Progenitor cell of endocrine pancreas (in vitro differentiated cells): Measurements from ENCODE around the gene MPPED1. TPM values are rescaled to one million over a fixed set of nuclear protein-coding genes. Genes with fewer than 3 reads are reported as not detected.

ENCODE experiments used
- DNase-seq: peaks from one replicate; pipeline ENCODE4 v3.0.0; 2021; ENCODE audit warnings: low spot score; ENCODE audit not compliant: unreplicated experiment
- H3K27ac Mint-ChIP-seq: 2 replicates; pipeline ENCODE4 v1.8.0; 2021; ENCODE audit warnings: mild to moderate bottlenecking, moderate library complexity, mixed read lengths
- H3K27me3 Mint-ChIP-seq: 2 replicates; pipeline ENCODE4 v1.8.0; 2021; ENCODE audit warnings: mixed read lengths
- H3K36me3 Mint-ChIP-seq: 2 replicates; pipeline ENCODE4 v1.8.0; 2022; ENCODE audit warnings: mixed read lengths; ENCODE audit not compliant: insufficient read depth
- H3K4me1 Mint-ChIP-seq: 2 replicates; pipeline ENCODE4 v1.8.0; 2021; ENCODE audit warnings: low read depth, mixed read lengths
- H3K4me3 Mint-ChIP-seq: 2 replicates; pipeline ENCODE4 v1.8.0; 2021; ENCODE audit warnings: low read depth, mild to moderate bottlenecking, moderate library complexity, mixed read lengths
- H3K9me3 Mint-ChIP-seq: 2 replicates; pipeline ENCODE4 v1.8.0; 2021; ENCODE audit warnings: low read depth, mixed read lengths
- total RNA-seq: library from RNA; stranded (reverse); gene quantifications from 2 replicates; pipeline ENCODE4 v1.2.1, GENCODE V29; 2021
- TF ChIP-seq, protein P1 (sequence below): fragments of 200-600 bp; sonication (generic); IDR thresholded peaks from one replicate; pipeline ENCODE4 v1.5.0; 2021; ENCODE audit warnings: antibody characterized with exemption, mild to moderate bottlenecking; ENCODE audit not compliant: unreplicated experiment

Gene MPPED1
- total RNA-seq, 1 donor from 2014 or later: 0.96 TPM

DNA sequence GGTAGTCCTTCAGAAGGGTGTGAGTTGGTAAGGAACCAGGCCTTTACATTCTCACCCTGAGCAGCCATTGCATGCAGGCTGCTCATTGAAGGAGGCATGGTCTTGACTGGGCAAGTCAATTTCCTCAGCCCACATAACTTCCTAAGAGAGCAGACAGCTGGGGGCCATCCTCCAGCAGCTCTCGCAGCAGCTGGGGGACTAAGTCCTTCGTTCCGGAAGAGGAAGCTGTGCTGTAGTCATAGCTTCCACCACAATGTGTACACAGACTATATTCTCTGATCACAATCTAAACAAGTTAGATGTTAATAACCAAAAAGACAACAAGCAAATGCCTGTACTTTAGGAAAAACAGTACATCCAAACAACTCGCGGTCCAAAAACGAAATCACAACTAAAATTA, 30.1 kb upstream of the MPPED1 start:
- H3K27me3 Mint-ChIP-seq: peaks cover 25% of the 10 kb centered on the region
- no peak overlapping the region for H3K4me3 Mint-ChIP-seq
- no peak for DNase-seq
- TF ChIP-seq, protein P1, sequence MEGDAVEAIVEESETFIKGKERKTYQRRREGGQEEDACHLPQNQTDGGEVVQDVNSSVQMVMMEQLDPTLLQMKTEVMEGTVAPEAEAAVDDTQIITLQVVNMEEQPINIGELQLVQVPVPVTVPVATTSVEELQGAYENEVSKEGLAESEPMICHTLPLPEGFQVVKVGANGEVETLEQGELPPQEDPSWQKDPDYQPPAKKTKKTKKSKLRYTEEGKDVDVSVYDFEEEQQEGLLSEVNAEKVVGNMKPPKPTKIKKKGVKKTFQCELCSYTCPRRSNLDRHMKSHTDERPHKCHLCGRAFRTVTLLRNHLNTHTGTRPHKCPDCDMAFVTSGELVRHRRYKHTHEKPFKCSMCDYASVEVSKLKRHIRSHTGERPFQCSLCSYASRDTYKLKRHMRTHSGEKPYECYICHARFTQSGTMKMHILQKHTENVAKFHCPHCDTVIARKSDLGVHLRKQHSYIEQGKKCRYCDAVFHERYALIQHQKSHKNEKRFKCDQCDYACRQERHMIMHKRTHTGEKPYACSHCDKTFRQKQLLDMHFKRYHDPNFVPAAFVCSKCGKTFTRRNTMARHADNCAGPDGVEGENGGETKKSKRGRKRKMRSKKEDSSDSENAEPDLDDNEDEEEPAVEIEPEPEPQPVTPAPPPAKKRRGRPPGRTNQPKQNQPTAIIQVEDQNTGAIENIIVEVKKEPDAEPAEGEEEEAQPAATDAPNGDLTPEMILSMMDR: no peak
- H3K4me1 Mint-ChIP-seq: peaks cover 15% of the 10 kb centered on the region
- H3K27ac Mint-ChIP-seq: no peak overlapping the region
- H3K36me3 Mint-ChIP-seq: peaks cover 2% of the 10 kb centered on the region
- H3K9me3 Mint-ChIP-seq: no peaks in the 10 kb centered on the region

DNA sequence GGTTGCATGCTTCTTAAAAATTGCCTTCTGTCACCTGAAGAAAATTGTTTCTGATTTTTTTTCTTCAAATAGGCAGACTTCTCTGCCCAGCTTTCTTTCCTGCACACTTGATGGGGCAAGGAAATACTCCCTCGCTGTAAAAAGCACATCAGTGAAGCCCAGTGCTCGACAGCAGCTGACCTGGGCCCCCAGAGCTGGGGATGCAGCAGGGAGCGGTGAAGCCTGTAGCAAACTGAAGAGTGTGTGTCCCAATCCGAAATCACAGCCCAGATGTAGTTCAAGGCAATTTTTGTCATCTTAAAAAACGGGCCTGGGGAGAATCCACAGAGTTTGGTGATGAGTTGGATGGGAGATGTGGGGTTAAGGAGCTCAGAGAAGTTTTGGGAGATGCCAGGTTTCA, 27.0 kb upstream of the MPPED1 start:
- peaks cover 9% of the 10 kb centered on the region for H3K4me1 Mint-ChIP-seq
- DNase-seq: no peak
- no peak overlapping the region for H3K4me3 Mint-ChIP-seq
- H3K27ac Mint-ChIP-seq: no peak overlapping the region
- H3K27me3 Mint-ChIP-seq: peaks cover 25% of the 10 kb centered on the region
- peaks cover 2% of the 10 kb centered on the region for H3K36me3 Mint-ChIP-seq
- no peaks in the 10 kb centered on the region for H3K9me3 Mint-ChIP-seq
- TF ChIP-seq, protein P1: no peak

DNA sequence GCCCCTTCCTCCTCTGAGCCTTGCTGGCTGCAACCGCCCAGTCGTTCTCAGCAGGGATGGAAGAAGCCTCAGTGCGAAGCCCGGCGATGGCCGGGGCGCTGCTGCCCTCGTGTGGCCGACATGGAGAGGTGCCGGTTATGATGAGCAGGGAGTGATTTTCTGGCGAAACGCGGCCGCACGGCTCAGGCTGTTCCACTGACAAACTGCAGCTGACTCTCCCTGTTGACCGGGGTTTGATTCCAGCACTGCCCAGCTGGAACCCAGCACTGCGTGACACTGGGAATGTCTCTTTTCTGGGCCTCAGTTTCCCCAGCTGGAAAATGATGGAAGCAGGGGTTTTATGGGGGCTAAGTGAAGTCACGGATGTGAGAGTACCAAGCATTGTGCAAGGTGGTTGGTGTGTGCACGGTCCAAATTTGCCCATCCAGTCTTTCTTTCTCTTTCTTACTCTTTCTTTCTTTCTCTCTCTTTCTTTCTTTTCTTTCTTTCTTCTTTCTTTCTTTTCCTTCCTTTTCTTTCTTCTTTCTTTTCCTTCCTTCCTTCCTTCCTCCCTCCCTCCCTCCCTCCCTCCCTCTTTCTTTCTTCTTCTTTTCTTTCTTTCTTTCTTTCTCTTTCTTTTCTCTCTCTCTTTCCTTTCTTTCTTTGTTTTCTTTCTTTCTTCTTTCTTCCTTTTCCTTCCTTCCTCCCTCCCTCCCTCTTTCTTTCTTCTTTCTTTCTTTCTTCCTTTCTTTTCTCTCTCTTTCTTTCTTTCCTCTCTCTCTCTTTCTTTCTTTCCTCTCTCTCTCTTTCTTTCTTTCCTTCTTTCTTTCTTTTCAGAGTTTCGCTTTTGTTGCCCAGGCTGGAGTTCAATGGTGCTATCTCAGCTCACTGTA, 25.8 kb upstream of the MPPED1 start:
- Mint-ChIP-seq H3K4me3 (no peak overlapping the region), H3K36me3 (peaks cover 2% of the 10 kb centered on the region), H3K9me3 (no peaks in the 10 kb centered on the region), H3K4me1 (peaks cover 9% of the 10 kb centered on the region), H3K27ac (no peak overlapping the region), H3K27me3 (peaks cover 25% of the 10 kb centered on the region)
- peak; percentile 68 for DNase-seq
- TF ChIP-seq, protein P1: peak; percentile 94

DNA sequence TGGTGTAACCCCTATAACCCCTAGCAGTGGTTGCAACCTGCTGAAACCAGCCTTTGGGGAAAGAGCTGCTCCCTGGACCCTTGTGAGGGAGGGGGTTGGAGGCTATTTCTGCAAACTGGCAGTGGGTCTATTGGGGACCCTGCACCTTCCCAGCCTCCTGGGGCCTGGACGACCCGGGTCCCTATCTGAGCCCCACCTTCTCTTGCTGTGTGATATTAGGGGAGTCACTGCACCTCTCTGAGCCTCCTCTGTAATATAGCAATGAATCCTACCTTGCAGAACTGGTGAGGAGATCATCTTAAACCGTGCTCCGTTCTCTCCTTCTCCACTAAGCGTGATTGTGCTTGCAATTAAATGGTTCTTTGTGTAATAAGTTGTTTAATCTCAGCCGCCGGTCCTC, 24.0 kb upstream of the MPPED1 start:
- H3K4me3 Mint-ChIP-seq: no peak overlapping the region
- DNase-seq: no peak
- peaks cover 25% of the 10 kb centered on the region for H3K27me3 Mint-ChIP-seq
- no peaks in the 10 kb centered on the region for H3K9me3 Mint-ChIP-seq
- TF ChIP-seq, protein P1: no peak
- no peaks in the 10 kb centered on the region for H3K36me3 Mint-ChIP-seq
- H3K27ac Mint-ChIP-seq: no peak overlapping the region
- peaks cover 14% of the 10 kb centered on the region for H3K4me1 Mint-ChIP-seq

DNA sequence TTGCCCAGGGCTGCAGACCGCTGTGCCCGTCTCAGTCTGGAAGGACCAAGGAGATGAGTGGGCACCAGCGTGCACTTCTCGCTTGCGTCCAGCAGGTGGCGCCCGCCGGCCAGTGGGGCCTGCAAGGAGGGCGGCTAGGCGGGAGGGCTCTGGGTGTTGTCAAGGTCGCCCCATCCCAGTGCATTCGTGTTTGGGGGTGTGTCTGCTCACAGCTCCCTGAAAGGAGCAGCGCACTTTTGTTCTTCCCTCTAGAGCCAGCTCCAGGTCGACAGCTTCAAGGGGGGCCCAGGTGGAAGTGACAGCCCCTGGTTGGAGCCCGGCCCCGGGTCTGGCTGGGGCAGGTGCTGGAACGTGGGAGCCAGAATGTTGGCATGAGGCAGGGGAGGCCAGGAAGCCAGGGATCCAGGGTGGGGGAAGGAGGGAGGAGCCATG, 23.4 kb upstream of the MPPED1 start:
- no peak overlapping the region for H3K4me3 Mint-ChIP-seq
- peaks cover 25% of the 10 kb centered on the region for H3K27me3 Mint-ChIP-seq
- H3K9me3 Mint-ChIP-seq: peaks cover under 1% of the 10 kb centered on the region
- TF ChIP-seq, protein P1: peak; percentile 100
- no peaks in the 10 kb centered on the region for H3K36me3 Mint-ChIP-seq
- no peak overlapping the region for H3K27ac Mint-ChIP-seq
- peaks cover 18% of the 10 kb centered on the region for H3K4me1 Mint-ChIP-seq
- peak; percentile 89 for DNase-seq
